NCI-H510A (cell line): ENCODE measurements around the gene NPAS4.
"Not testable (repeated sequence)": the region's sequence is repeated elsewhere in the genome, so short reads cannot be mapped to it uniquely, and the experiment has no call there.

Experiments
- DNase-seq: peaks from one replicate; lab custom pipeline; 2025; lab: John Stamatoyannopoulos, UW

The NPAS4 gene

DNA sequence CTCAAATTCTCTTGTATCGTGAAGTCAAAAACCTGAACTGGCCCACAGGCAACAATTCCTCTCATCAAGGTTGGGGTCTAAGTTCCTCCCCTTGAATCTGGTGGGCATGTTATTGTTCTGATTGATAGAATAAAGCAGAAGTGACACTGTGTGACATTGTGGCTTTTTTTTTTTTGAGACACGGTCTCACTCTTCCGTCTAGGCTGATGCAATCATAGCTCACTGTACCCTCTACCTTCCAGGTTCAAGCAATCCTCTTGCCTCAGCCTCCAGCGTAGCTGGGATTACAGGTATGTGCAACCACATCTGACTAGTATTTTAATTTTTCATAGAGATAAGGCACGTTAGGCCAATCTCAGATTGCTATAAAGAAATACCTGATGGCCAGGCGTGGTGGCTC is 37.0 kb downstream of the NPAS4 start:
- DNase-seq = no peak

DNA sequence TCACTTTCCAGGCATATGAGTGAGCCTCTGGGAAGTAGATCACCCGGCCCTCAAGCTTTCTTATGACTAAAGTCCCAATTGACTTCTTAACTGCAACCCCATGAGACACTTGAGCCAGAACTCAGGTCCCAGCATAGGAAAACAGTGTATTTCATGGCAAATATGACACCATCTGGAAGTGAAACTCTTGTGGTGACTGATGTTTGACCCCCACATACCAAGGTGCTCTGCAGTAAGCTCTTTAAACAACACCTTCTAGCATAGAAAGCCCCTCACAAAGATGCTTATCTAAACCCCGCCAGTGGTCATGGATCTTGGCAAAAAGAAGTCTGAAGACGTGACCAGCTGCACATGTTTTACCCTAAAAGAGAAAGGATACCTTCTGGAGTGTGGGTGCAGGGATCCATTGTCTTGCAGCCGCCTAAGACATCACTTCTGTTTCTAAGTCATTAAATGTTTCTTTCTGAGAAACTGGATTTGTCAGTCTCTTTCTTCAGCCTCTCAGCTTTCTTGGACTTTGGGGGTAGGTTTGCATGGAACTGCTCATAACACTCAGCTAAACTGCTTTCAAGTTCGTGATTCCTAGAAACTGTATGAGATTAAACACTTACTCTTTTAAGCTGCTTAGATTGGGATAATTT is 38.4 kb downstream of the NPAS4 start:
- DNase-seq = no peak

DNA sequence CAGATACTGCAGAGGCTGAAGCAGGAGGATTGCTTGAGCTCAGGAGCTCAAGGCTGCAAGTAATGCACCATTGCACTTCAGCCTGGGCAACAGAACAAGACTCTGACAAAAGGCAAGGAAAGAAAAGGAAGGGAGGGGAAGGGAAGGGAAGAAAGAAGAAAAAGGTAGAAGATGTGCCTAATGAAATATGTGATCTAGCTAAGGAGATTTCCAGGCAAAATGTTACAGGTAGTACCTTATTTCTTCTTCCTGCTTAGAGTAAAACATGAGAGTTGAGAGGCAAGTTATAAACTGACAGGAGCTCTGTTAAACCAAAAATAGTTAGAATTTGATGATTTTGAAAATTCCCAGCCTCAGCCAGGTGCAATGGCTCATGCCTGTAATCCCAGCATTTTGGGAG is 41.2 kb downstream of the NPAS4 start:
- no peak for DNase-seq

DNA sequence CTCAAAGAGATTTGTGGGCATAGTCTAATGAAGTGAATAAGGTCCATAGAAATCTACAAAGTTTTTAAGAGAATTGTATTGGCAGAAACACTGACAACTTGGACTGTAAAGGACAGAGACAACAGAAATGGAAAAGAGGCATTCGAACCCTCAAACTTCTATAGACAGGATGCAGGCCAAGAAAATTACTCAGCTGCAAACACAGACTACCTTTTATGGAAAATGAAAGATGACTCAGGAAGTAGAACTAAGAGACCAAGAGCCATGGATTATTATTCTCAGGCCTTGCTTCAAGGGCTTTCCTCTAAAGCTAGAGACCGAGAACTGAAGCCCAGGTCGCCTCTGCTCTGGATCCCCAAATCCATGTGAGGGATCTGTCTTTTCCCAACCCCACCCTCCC is 42.1 kb downstream of the NPAS4 start:
- DNase-seq = no peak

DNA sequence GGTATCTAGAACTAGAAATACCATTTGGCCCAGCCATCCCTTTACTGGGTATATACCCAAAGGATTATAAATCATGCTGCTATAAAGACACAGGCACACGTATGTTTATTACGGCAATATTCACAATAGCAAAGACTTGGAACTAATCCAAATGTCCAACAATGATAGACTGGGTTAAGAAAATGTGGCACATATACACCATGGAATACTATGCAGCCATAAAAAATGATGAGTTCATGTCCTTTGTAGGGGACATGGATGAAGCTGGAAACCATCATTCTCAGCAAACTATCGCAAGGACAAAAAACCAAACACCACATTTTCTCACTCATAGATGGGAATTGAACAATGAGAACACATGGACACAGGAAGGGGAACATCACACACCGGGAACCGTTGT is 43.3 kb downstream of the NPAS4 start:
- DNase-seq = not testable (repeated sequence)

DNA sequence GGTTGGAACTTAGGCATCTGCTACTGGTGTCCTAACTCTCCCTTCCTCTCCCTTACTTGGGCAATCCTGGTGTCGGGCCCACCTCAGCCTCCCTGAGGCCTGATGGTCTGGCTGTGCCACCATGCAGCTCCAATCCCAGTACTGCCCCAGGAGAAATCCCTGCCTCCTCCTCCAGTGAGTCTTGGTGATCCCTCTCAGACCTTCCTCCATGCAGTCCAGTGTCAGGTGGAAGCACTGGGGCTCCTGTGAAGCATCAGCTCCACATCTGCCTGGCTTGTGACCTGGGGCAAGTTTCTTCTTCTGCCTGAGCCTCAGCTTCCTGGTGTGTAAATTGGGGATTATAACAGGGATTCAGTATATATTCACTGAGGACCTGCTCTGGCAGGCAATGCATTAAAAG is 44.1 kb downstream of the NPAS4 start:
- DNase-seq = no peak

DNA sequence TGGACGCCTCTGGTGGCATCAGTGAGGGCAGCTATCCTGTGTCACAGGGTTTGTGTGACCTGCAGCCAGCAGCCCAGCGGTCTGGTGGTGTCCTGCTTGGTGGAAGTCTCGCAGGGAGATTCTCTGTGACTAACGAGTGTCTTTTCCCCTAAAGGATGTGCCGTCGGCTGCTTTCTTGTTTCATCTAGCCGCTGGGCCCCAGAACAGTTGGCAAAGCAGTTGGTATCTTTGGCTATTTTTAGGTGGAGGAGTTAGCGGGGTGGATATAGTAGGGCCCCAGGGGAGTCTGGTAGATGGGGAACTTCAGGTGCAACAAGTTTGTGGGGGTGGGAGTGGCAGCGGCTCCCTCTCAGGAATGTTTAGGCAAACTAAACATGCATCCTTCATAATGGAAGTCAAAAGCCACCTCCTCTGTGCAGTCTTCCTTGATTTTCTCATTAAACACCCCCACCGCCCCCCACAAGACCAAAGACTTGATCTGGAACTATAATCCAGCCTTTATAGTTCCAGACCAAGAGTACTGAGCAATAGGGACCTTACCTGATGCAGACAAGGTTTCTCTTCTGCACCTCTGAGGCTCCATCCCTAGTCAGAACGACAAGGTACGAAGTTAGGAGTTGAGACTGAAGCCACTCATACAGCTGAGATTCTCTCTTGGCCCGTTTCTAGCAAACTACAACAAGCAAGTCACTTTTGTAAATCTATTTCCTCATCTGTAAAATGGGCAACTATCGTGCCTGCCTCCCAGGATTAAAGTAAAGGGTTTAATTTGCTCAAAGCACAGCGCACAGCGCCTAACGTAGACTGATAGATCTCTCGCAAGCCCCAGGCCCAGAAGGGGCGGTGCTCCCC is 44.8 kb downstream of the NPAS4 start:
- no peak for DNase-seq

DNA sequence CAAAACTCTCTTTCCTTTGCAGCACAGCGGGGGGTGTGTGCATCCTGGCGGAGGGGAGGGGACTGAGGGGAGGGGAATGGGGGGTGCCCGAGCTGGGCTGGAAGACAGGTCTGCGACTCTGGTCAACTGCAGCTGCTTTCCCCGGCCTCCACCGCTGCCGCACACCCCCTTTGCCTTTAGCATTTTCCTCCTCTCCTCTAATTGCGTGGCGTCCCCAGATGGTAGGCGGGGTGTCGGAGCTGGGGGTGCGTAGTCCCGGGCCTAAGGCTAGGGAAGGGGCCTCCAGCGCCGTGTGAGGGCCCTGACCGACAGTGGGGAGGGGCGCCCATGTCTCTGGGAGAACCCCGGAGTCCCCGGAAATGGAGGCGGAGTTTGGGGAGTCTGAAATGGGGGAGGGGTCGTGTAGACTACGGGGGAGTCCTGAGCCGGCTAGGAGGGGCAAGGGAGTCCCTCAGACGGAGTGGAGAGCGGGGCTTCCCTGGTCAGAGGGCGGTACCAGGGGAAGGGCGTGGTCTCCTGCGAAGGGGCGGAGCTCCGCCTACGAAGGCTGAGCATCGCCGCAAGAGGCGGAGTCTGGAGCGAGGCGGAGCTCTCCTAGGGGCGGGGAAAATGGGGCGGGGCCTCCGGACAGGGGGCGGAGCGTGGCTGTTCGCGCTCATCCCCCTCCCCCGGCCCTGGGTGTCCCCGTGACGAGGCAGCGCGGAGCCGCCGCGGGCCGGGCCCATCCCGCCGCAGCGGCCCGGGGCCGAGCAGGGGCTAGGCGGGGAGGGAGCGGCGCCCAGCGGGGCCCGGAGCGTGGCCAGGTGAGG is 45.6 kb downstream of the NPAS4 start, which contains the start of gene PELI3:
TSS of gene PELI3 (plus strand) at position 681 of the 809 bp plus-strand sequence. CDS start 1,224 bp downstream, outside the sequence.
- DNase-seq = peak; percentile 60

DNA sequence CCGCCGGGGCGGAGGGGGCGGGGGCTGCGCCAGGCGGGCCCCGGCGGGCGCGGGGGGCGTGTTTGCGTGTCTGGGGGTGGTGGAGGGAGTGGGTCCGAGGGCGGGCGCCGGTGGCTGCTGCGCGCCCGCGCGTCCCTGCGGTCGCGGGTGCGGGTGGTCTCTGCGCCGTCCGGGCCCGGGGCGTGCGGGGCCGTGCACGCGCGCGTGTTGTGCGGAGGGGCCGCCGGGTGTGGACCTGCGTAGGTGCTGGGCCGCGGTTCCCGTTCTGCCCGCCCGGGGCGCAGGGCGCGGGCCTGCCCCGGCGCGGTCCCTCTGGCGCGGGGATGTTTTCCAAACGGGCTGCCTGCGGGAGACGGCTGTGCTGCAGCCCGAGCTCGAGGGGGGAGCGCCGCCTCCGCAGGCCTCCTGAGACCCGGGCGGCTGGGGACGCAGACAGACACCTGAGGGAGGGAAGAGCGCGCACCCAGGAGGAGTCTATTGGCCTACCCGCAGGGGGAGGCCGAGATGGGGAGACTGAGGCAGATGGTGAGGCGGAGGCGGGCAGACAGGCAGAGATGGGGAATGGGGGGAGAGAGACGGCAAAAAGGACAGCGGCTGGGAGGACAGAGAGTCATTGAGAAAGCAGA is 46.3 kb downstream of the NPAS4 start:
- no peak for DNase-seq

DNA sequence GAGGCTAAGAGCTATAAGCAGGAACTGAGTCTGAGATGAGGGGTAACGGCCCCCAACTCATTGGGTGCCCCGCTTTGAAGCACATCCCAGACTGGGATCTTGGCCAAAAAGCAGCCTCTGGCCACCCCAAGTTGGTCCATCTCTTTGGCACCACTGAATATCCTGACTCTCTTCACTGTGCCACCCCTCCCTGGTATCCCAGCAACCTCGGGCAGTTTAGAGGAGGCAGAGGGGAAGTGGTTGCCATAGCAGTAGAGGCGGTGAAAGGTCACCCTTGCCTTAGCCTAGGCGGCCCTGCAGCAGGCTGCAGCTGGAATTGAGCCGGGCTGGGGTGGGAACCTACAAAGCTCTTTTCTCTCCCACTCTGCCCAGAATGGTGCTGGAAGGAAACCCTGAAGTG is 46.9 kb downstream of the NPAS4 start:
- peak; percentile 47 for DNase-seq

DNA sequence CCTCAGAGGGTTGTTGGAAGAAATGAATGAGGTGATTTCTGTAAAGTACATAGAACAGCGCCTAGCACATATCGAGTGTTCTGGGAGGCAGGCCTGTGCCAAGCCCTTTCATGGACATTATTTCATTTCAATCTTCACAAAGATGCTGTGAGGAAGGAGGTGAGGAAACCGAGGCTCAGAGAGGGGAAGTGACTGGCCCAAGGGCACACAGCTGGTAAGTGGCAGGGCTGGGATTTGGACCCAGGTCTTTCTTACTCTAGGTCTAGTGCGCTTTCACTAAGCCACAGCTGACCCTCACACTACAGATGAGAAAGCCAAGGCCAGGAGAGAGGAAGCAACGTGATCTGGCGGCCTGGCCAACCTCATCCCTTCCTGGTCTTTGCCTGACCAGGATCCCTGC is 47.9 kb downstream of the NPAS4 start:
- DNase-seq = no peak

DNA sequence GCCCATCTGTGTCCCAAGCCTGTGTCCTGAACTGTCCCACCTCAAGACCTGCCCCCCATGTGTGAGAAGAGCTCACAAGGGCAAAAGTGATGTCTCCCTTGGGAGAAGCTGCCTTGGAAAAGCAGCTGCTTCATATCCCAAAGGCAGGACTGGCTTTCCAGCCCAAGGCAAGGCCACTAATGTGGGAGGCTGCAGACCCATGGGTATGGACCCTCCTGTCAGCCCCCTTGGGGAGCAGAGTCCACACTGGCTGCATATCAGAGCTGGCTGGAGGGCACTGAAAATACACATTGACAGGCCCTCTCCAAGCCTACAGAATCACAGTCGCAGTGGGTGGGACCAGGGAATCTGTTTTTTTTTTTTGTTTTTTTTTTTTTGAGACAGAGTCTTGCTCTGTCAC is 48.6 kb downstream of the NPAS4 start:
- DNase-seq = no peak

DNA sequence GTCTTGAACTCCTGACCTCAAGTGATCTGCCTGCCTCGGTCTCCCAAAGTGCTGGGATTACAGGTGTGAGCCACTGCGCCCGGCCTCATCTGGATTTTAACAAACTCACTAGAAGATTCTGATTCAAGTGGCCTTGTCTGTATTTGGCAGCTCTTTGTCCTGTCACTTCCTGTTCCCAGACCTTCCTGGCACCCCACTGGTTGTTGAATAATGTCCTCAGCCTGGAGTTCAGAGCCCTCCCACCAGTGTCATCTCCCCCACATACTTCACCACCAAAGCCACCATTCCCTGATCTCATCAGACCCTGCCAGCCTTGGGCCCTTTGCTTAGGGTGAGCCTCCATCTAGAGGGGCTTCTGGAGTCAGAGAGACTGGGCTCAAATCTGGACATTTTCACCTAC is 49.2 kb downstream of the NPAS4 start:
- DNase-seq = no peak

DNA sequence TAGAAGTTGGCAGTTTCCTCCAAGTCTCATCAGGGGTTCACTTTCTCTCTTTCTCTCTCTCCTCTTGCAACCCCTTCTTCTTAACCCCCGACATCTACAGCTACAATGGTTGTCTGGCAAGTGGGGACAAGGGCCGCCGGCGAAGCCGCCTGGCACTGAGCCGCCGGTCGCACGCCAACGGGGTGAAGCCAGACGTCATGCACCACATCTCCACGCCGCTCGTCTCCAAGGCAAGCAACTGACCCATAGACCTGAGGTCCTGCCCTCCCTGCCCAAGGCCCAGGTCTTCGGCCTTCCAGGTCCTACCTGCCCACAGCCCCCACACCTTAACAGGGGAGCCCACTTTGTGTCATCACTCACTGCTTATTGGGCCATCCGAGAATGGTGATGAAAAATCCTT is 50.3 kb downstream of the NPAS4 start:
- DNase-seq = no peak

DNA sequence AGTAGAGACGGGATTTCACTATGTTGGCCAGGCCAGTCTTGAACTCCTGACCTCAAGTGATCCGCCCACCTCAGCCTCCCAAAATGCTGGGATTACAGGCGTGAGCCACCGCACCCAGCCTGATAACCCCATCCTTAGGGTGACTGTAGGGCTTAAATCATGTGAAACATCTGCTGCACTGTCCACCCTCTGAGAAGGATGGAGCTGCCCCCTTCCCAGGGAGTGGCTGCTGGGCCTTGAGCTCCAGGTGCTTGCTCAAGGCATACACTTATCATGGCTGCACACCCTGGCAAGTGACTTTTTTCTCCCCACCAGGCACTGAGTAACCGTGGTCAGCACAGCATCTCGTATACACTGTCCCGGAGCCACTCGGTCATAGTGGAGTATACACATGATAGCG is 51.2 kb downstream of the NPAS4 start:
- DNase-seq = no peak

DNA sequence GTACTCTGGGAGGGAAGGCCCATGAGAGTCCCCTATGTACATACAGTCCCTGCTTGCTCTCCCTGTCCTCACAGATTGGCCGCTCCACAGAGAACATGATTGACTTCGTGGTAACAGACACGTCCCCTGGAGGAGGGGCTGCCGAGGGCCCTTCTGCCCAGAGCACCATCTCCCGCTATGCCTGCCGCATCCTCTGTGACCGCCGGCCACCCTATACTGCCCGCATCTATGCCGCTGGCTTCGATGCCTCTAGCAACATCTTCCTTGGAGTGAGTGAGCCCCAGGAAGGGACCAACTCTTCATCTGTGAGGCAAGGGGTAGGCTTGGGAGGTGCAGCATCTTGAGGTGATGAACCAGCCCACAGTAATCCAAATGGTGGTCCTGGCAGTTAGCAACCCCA is 52.3 kb downstream of the NPAS4 start:
- DNase-seq = no peak

DNA sequence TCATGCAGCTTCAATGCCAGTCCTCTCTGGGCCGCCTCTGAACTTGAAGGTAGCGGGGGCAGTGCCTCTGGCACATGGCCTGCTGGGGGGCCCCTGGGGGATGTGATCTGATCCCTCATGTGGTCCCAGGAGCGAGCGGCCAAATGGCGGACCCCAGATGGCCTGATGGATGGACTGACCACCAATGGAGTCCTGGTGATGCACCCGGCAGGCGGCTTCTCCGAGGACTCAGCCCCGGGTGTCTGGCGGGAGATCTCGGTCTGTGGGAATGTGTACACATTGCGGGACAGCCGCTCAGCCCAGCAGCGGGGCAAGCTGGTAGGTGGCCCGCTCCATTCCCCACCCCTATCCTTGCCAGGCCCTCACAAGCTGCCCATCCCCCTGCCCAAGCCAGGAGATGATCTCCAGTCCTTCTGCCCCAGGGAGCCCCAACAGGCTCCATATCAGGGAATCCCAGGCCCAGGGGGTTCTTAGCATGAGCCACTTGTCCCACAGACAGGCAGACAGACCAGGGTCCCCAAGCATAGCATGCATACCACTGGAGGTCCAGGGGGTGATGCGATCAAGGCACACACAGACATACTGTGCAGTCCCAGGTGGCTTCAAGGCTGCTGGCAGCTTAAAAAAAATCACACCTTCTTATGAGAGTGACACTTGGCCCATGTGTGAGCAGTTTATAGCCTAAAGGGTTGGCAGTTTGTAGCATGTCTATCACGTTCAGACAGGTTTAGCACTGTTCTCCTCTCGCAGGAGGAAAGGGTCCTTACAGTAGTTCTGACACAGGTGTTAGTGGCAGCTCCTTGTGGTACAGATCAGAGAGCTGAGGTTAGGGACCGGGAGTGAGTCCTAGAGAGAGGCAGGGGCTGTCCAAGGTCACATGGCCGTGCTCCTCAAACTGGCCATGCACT is 53.0 kb downstream of the NPAS4 start:
- DNase-seq = no peak

DNA sequence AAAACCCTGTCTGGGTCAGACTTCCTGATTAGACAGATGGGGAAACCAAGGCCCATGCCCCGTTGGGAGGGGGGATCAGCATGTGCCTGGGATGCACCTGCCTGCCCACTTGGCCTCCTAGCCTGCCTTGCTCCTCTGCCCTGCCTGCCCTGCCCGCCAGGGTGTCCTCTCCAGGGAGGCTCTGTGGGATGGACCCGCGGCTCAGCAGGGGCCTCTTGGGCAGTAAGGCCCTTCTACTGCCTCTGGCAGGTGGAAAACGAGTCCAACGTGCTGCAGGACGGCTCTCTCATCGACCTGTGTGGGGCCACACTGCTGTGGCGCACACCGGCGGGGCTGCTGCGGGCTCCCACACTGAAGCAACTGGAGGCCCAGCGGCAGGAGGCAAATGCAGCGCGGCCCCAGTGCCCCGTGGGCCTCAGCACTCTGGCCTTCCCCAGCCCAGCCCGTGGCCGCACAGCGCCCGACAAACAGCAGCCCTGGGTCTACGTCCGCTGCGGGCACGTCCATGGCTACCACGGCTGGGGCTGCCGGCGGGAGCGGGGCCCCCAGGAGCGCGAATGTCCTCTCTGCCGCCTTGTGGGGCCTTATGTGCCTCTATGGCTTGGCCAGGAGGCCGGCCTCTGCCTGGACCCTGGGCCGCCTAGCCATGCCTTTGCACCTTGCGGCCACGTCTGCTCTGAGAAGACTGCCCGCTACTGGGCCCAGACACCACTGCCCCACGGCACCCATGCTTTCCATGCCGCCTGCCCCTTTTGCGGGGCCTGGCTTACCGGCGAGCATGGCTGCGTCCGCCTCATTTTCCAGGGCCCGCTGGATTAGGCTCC is 54.7 kb downstream of the NPAS4 start:
- no peak for DNase-seq
